ENCODE data around the gene ADAMTS20. TPM values are rescaled to one million over a fixed set of nuclear protein-coding genes. Genes with fewer than 3 reads are reported as not detected.

ADAMTS20 gene
- polyA plus RNA-seq, 3 donors from 2014 or later = not detected

- H3K4me1 Mint-ChIP-seq = no peaks in the 10 kb centered on the region
- no peaks in the 10 kb centered on the region for H3K27me3 Mint-ChIP-seq (ENCODE audit: low read depth in 3 of 3)
- H3K36me3 Mint-ChIP-seq = no peaks in the 10 kb centered on the region
- H3K4me3 Mint-ChIP-seq = no peak overlapping the region
- no peak overlapping the region for H3K27ac Mint-ChIP-seq
- no peak for DNase-seq
- H3K9me3 Mint-ChIP-seq = peaks cover 0 to 19% (median 8%) of the 10 kb centered on the region in 6 donors
Observed at GRCh38 chr12:43337571-43338444, 214.2 kb downstream of the ADAMTS20 start.

- no peaks in the 10 kb centered on the region for H3K4me1 Mint-ChIP-seq
- H3K27ac Mint-ChIP-seq = no peak overlapping the region
- peaks cover 0 to 13% (median 4%) of the 10 kb centered on the region in 6 donors for H3K9me3 Mint-ChIP-seq
- no peaks in the 10 kb centered on the region for H3K27me3 Mint-ChIP-seq (ENCODE audit: low read depth in 3 of 3)
- no peak for DNase-seq
- peaks cover 0 to 1% (median 0%) of the 10 kb centered on the region in 3 donors for H3K36me3 Mint-ChIP-seq
- H3K4me3 Mint-ChIP-seq = no peak overlapping the region
Observed at GRCh38 chr12:43336962-43337555, 214.9 kb downstream of the ADAMTS20 start.

GRCh38 chr12:43333644-43334043, 218.4 kb downstream of the ADAMTS20 start:
- H3K27me3 Mint-ChIP-seq (ENCODE audit: low read depth in 3 of 3) = peaks cover 0 to 2% (median 0%) of the 10 kb centered on the region in 3 donors
- DNase-seq = no peak
- H3K36me3 Mint-ChIP-seq = peaks cover 0 to 4% (median 0%) of the 10 kb centered on the region in 3 donors
- H3K4me3 Mint-ChIP-seq = no peak overlapping the region
- no peak overlapping the region for H3K27ac Mint-ChIP-seq
- H3K4me1 Mint-ChIP-seq = no peaks in the 10 kb centered on the region
- peaks cover 4 to 9% (median 7%) of the 10 kb centered on the region in 6 donors for H3K9me3 Mint-ChIP-seq

- peaks cover 0 to 2% (median 2%) of the 10 kb centered on the region in 3 donors for H3K27me3 Mint-ChIP-seq (ENCODE audit: low read depth in 3 of 3)
- peaks cover 0 to 4% (median 0%) of the 10 kb centered on the region in 3 donors for H3K36me3 Mint-ChIP-seq
- no peak overlapping the region for H3K4me3 Mint-ChIP-seq
- H3K4me1 Mint-ChIP-seq = no peaks in the 10 kb centered on the region
- H3K27ac Mint-ChIP-seq = no peak overlapping the region
- peaks cover 4 to 14% (median 10%) of the 10 kb centered on the region in 6 donors for H3K9me3 Mint-ChIP-seq
- no peak for DNase-seq
Observed at GRCh38 chr12:43332977-43333640, 218.9 kb downstream of the ADAMTS20 start.

- no peak overlapping the region for H3K27ac Mint-ChIP-seq
Observed at GRCh38 chr12:43331935-43332334, 220.1 kb downstream of the ADAMTS20 start.

GRCh38 chr12:43329375-43329774, 222.6 kb downstream of the ADAMTS20 start:
- H3K4me3 Mint-ChIP-seq = no peak overlapping the region
- no peak overlapping the region for H3K27ac Mint-ChIP-seq
- no peak for DNase-seq
- H3K27me3 Mint-ChIP-seq (ENCODE audit: low read depth in 3 of 3) = peaks cover 0 to 7% (median 2%) of the 10 kb centered on the region in 3 donors
- peaks cover 0 to 4% (median 0%) of the 10 kb centered on the region in 3 donors for H3K36me3 Mint-ChIP-seq
- peaks cover 5 to 24% (median 13%) of the 10 kb centered on the region in 6 donors for H3K9me3 Mint-ChIP-seq
- H3K4me1 Mint-ChIP-seq = no peaks in the 10 kb centered on the region

More at GRCh38 chr12:43331935-43332334, 220.1 kb downstream of the ADAMTS20 start:
- peaks cover 0 to 4% (median 0%) of the 10 kb centered on the region in 3 donors for H3K36me3 Mint-ChIP-seq
- DNase-seq = no peak
- H3K27me3 Mint-ChIP-seq (ENCODE audit: low read depth in 3 of 3) = peaks cover 0 to 2% (median 2%) of the 10 kb centered on the region in 3 donors
- H3K4me3 Mint-ChIP-seq = no peak overlapping the region
- H3K4me1 Mint-ChIP-seq = no peaks in the 10 kb centered on the region
- H3K9me3 Mint-ChIP-seq = peaks cover 5 to 18% (median 13%) of the 10 kb centered on the region in 6 donors

GRCh38 chr12:43325786-43326185, 226.2 kb downstream of the ADAMTS20 start:
- Mint-ChIP-seq H3K4me1 (no peaks in the 10 kb centered on the region), H3K9me3 (peaks cover 5 to 30% (median 14%) of the 10 kb centered on the region in 6 donors), H3K4me3 (no peak overlapping the region), H3K27ac (no peak overlapping the region), H3K36me3 (no peaks in the 10 kb centered on the region), H3K27me3 (ENCODE audit: low read depth in 3 of 3) (peaks cover 0 to 5% (median 2%) of the 10 kb centered on the region in 3 donors)
- no peak for DNase-seq

- Mint-ChIP-seq H3K27ac (no peak overlapping the region), H3K4me1 (no peaks in the 10 kb centered on the region), H3K4me3 (no peak overlapping the region), H3K36me3 (no peaks in the 10 kb centered on the region), H3K9me3 (peaks cover 2 to 13% (median 4%) of the 10 kb centered on the region in 6 donors), H3K27me3 (ENCODE audit: low read depth in 3 of 3) (peaks cover 0 to 2% (median 0%) of the 10 kb centered on the region in 3 donors)
- DNase-seq = no peak
Observed at GRCh38 chr12:43320281-43320680, 231.7 kb downstream of the ADAMTS20 start.

GRCh38 chr12:43318021-43318420, 234.0 kb downstream of the ADAMTS20 start:
- Mint-ChIP-seq H3K36me3 (no peaks in the 10 kb centered on the region), H3K27me3 (ENCODE audit: low read depth in 3 of 3) (no peaks in the 10 kb centered on the region), H3K9me3 (peaks cover under 1 to 13% (median 3%) of the 10 kb centered on the region in 6 donors), H3K27ac (no peak overlapping the region), H3K4me1 (no peaks in the 10 kb centered on the region), H3K4me3 (no peak overlapping the region)
- DNase-seq = no peak

GRCh38 chr12:43317156-43317555, 234.8 kb downstream of the ADAMTS20 start:
- no peak for DNase-seq
- Mint-ChIP-seq H3K4me3 (no peak overlapping the region), H3K27me3 (ENCODE audit: low read depth in 3 of 3) (no peaks in the 10 kb centered on the region), H3K9me3 (peaks cover under 1 to 16% (median 3%) of the 10 kb centered on the region in 6 donors), H3K4me1 (no peaks in the 10 kb centered on the region), H3K36me3 (no peaks in the 10 kb centered on the region), H3K27ac (no peak overlapping the region)

GRCh38 chr12:43316520-43316919, 235.5 kb downstream of the ADAMTS20 start:
- Mint-ChIP-seq H3K36me3 (no peaks in the 10 kb centered on the region), H3K27me3 (ENCODE audit: low read depth in 3 of 3) (peaks cover 0 to 2% (median 0%) of the 10 kb centered on the region in 3 donors), H3K4me3 (no peak overlapping the region), H3K9me3 (peaks cover 4 to 21% (median 6%) of the 10 kb centered on the region in 6 donors), H3K4me1 (no peaks in the 10 kb centered on the region), H3K27ac (no peak overlapping the region)
- no peak for DNase-seq

GRCh38 chr12:43315961-43316360, 236.0 kb downstream of the ADAMTS20 start:
- DNase-seq = no peak
- H3K27ac Mint-ChIP-seq = no peak overlapping the region
- H3K27me3 Mint-ChIP-seq (ENCODE audit: low read depth in 3 of 3) = peaks cover 0 to 2% (median 0%) of the 10 kb centered on the region in 3 donors
- H3K36me3 Mint-ChIP-seq = no peaks in the 10 kb centered on the region
- no peaks in the 10 kb centered on the region for H3K4me1 Mint-ChIP-seq
- no peak overlapping the region for H3K4me3 Mint-ChIP-seq
- H3K9me3 Mint-ChIP-seq = peaks cover 4 to 21% (median 7%) of the 10 kb centered on the region in 6 donors

GRCh38 chr12:43312991-43313505, 239.0 kb downstream of the ADAMTS20 start:
- Mint-ChIP-seq H3K27me3 (ENCODE audit: low read depth in 3 of 3) (peaks cover 0 to 2% (median 2%) of the 10 kb centered on the region in 3 donors), H3K4me3 (no peak overlapping the region), H3K27ac (no peak overlapping the region), H3K4me1 (no peaks in the 10 kb centered on the region), H3K9me3 (peaks cover 8 to 29% (median 13%) of the 10 kb centered on the region in 6 donors), H3K36me3 (no peaks in the 10 kb centered on the region)
- no peak for DNase-seq

Measured in immature natural killer cell (primary cell).